ENCODE data around the gene ATP8A2.

DNA sequence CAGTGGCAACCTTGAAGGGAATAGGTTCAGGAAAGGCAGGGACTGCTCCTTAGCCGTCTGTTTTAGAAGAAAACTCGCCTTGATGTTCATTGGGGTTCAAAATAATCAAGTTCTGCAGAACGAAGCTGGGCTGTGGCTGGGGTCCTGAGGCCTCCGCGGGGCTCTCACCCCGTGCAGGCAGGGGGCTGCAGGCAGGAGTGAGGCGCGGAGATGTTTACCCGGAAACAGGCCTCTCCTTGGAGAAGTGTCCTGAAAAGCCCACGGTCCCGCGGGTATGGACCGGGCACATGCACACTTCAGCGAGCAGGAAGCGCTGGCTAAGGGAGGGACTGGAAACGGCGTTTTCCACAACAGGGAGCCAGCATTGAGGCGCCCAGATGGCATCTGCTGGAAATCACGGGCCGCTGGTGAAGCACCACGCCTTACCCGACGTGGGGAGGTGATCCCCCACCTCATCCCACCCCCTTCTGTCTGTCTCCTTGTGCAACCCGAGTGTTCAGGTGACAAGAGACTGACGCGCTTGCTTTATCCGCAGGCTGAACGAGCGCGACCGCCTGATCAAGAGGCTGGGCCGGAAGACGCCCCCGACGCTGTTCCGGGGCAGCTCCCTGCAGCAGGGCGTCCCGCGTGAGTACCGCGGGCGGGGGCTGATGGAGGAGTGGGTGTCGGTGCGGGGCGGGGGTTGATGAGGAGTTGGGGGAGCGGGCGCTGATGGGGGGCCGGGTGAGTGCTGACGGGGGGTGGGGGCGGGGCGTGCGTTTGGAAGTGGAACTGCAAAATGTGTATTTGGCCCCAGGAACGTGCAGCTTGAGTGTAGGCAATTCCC is 640.4 kb downstream of the ATP8A2 start:
- TF ChIP-seq, protein P1, sequence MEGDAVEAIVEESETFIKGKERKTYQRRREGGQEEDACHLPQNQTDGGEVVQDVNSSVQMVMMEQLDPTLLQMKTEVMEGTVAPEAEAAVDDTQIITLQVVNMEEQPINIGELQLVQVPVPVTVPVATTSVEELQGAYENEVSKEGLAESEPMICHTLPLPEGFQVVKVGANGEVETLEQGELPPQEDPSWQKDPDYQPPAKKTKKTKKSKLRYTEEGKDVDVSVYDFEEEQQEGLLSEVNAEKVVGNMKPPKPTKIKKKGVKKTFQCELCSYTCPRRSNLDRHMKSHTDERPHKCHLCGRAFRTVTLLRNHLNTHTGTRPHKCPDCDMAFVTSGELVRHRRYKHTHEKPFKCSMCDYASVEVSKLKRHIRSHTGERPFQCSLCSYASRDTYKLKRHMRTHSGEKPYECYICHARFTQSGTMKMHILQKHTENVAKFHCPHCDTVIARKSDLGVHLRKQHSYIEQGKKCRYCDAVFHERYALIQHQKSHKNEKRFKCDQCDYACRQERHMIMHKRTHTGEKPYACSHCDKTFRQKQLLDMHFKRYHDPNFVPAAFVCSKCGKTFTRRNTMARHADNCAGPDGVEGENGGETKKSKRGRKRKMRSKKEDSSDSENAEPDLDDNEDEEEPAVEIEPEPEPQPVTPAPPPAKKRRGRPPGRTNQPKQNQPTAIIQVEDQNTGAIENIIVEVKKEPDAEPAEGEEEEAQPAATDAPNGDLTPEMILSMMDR (IDR thresholded peaks at IDR 0.05), result no peak
- TF ChIP-seq POLR2A (IDR thresholded peaks at IDR 0.05), result no peak

Data from testis (tissue), 2 donors.